Neural cell (in vitro differentiated cells): Measurements from ENCODE around the gene ULBP1.
"Not testable (repeated sequence)": the region's sequence is repeated elsewhere in the genome, so short reads cannot be mapped to it uniquely, and the experiment has no call there.

Source experiments
- CTCF ChIP-seq: fragments of 450-650 bp; IDR thresholded peaks from 2 replicates; pipeline ENCODE4 v1.5.1; 2014; ENCODE audit warnings: antibody characterized with exemption, mild to moderate bottlenecking, moderate library complexity; ENCODE audit not compliant: poor library complexity, severe bottlenecking
- EP300 ChIP-seq: fragments of 450-650 bp; conservative IDR thresholded peaks from 2 replicates; pipeline ENCODE4 v1.6.1; 2014; ENCODE audit warnings: antibody characterized with exemption, mild to moderate bottlenecking, moderate library complexity; ENCODE audit not compliant: poor library complexity, severe bottlenecking
- EZH2 ChIP-seq: fragments of 200-600, 300-800 bp; shearing (Covaris generic), sonication (generic); IDR thresholded peaks from 2 replicates; pipeline ENCODE4 v1.6.1; 2014; ENCODE audit warnings: antibody characterized with exemption, low read length, borderline replicate concordance, mild to moderate bottlenecking; ENCODE audit not compliant: insufficient read depth, poor library complexity, severe bottlenecking
- POLR2AphosphoS5 ChIP-seq: IDR thresholded peaks from 2 replicates; pipeline ENCODE4 v1.6.1; 2012
- SMC3 ChIP-seq: fragments of 450-650 bp; conservative IDR thresholded peaks from 2 replicates; pipeline ENCODE4 v1.6.1; 2014; ENCODE audit warnings: antibody characterized with exemption, mild to moderate bottlenecking, moderate library complexity; ENCODE audit not compliant: poor library complexity
- TAF1 ChIP-seq: IDR thresholded peaks from 2 replicates; pipeline ENCODE4 v1.6.1; 2012; ENCODE audit warnings: low read depth

- not testable (repeated sequence) for TF ChIP-seq CTCF, POLR2AphosphoS5, EZH2, SMC3, TAF1, EP300
Observed at GRCh38 chr6:149954328-149954983, 9.3 kb upstream of the ULBP1 start.
